OCI-LY1 (cell line): ENCODE results near the gene PCNT.

Experiments used
- H2AFZ ChIP-seq: fragments of 200-600 bp; sonication (generic), shearing (Covaris generic); 2 replicates; pipeline ENCODE4 v1.6.0; 2014; ENCODE audit warnings: antibody characterized with exemption, mild to moderate bottlenecking, low read length
- H3F3A ChIP-seq: fragments of 200-600 bp; sonication (generic), shearing (Covaris generic); 2 replicates; pipeline ENCODE4 v1.6.0; 2014; ENCODE audit warnings: mild to moderate bottlenecking, antibody characterized with exemption, low read length, moderate library complexity; ENCODE audit not compliant: insufficient read depth
- H3K27ac ChIP-seq: fragments of 200-600 bp; sonication (generic); 2 replicates; pipeline ENCODE4 v1.5.1; 2014; ENCODE audit warnings: low read length, mixed run types, mild to moderate bottlenecking, low read depth; ENCODE audit not compliant: poor library complexity, severe bottlenecking
- H3K27me3 ChIP-seq: fragments of 200-600 bp; sonication (generic); 2 replicates; pipeline ENCODE4 v1.6.0; 2014; ENCODE audit warnings: antibody characterized with exemption, mild to moderate bottlenecking, low read length, moderate library complexity; ENCODE audit not compliant: insufficient read depth
- H3K36me3 ChIP-seq: fragments of 200-600 bp; sonication (generic); 2 replicates; pipeline ENCODE4 v1.6.1; 2014; ENCODE audit warnings: mild to moderate bottlenecking, antibody characterized with exemption, low read length, moderate library complexity, mixed read lengths; ENCODE audit not compliant: insufficient read depth
- H3K4me1 ChIP-seq: fragments of 200-600 bp; sonication (generic); 2 replicates; pipeline ENCODE4 v1.5.1; 2014; ENCODE audit warnings: mild to moderate bottlenecking, low read length, moderate library complexity; ENCODE audit not compliant: insufficient read depth, severe bottlenecking
- H3K4me2 ChIP-seq: fragments of 200-600 bp; sonication (generic), shearing (Covaris generic); 2 replicates; pipeline ENCODE4 v1.6.1; 2014; ENCODE audit warnings: low read length
- H3K4me3 ChIP-seq: fragments of 200-600 bp; sonication (generic); 2 replicates; pipeline ENCODE4 v1.5.1; 2014; ENCODE audit warnings: low read length, low read depth, mild to moderate bottlenecking, mixed read lengths; ENCODE audit not compliant: poor library complexity, severe bottlenecking
- H3K79me2 ChIP-seq: fragments of 200-600 bp; shearing (Covaris generic); 2 replicates; pipeline ENCODE4 v1.6.1; 2016; ENCODE audit warnings: mixed run types, low read length, mixed read lengths; ENCODE audit not compliant: insufficient read depth
- H3K9ac ChIP-seq: fragments of 200-600 bp; sonication (generic), shearing (Covaris generic); 2 replicates; pipeline ENCODE4 v1.6.1; 2014; ENCODE audit warnings: mild to moderate bottlenecking, low read length, mixed read lengths
- H3K9me2 ChIP-seq: fragments of 200-600 bp; sonication (generic), shearing (Covaris generic); 2 replicates; pipeline ENCODE4 v1.6.1; 2014; ENCODE audit warnings: low read depth, mild to moderate bottlenecking, low read length, mixed read lengths
- H3K9me3 ChIP-seq: fragments of 200-600 bp; shearing (Covaris generic); 2 replicates; pipeline ENCODE4 v1.6.1; 2014; ENCODE audit warnings: low read length, mixed read lengths
- H4K20me1 ChIP-seq: fragments of 200-600 bp; sonication (generic), shearing (Covaris generic); 2 replicates; pipeline ENCODE4 v1.6.0; 2016; ENCODE audit warnings: mild to moderate bottlenecking, low read length; ENCODE audit not compliant: insufficient read depth
- EZH2 ChIP-seq: fragments of 200-600 bp; sonication (generic), shearing (Covaris generic); IDR thresholded peaks from 2 replicates; pipeline ENCODE4 v1.8.0; 2017; ENCODE audit warnings: borderline replicate concordance, mixed run types, mild to moderate bottlenecking, antibody characterized with exemption, low read length, moderate library complexity, mixed read lengths
- TF ChIP-seq, protein P1 (sequence below): fragments of 200-600 bp; sonication (generic), shearing (Covaris generic); IDR thresholded peaks from 2 replicates; pipeline ENCODE4 v1.5.1; 2017; ENCODE audit warnings: mild to moderate bottlenecking, antibody characterized with exemption, low read length, moderate library complexity, mixed read lengths

The PCNT gene

DNA sequence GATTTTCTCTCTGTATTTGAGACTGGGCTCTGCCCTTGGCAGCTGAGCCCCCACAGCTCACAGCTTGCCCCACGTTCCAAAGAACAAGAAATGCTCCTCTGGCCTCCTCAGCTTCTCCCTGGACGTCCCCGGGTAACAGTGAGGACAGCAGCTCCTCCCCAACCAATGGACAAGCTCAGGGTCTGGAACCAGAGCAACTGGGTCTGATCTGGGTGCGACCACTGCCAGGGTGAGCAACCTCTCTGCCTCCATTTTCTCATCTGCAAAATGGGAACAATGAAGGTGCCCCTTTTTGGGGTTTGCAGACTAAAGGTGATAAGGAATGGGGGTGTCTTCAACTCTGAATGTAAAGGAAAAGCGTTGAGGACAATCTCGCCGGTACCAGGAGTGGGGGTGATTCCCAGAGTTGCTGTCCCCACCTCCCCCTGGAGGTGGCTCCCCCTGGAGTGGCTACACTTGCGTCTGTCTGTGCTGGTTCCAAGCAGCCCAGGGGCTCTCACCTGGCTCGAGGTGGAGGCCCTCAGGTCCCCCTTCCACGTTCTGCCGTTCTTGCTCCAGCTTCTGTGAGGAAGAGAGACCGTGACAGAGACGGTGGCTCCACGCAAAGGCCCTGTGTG is 7.1 kb upstream of the PCNT start:
- H3K4me3 ChIP-seq = no peak overlapping the region
- no peaks in the 10 kb centered on the region for H3K9me2 ChIP-seq
- H4K20me1 ChIP-seq = no peaks in the 10 kb centered on the region
- no peak overlapping the region for H3K27ac ChIP-seq
- no peaks in the 10 kb centered on the region for H3F3A ChIP-seq
- no peaks in the 10 kb centered on the region for H3K27me3 ChIP-seq
- peaks cover 50% of the 10 kb centered on the region for H3K36me3 ChIP-seq
- H3K9me3 ChIP-seq = no peaks in the 10 kb centered on the region
- TF ChIP-seq, protein P1, sequence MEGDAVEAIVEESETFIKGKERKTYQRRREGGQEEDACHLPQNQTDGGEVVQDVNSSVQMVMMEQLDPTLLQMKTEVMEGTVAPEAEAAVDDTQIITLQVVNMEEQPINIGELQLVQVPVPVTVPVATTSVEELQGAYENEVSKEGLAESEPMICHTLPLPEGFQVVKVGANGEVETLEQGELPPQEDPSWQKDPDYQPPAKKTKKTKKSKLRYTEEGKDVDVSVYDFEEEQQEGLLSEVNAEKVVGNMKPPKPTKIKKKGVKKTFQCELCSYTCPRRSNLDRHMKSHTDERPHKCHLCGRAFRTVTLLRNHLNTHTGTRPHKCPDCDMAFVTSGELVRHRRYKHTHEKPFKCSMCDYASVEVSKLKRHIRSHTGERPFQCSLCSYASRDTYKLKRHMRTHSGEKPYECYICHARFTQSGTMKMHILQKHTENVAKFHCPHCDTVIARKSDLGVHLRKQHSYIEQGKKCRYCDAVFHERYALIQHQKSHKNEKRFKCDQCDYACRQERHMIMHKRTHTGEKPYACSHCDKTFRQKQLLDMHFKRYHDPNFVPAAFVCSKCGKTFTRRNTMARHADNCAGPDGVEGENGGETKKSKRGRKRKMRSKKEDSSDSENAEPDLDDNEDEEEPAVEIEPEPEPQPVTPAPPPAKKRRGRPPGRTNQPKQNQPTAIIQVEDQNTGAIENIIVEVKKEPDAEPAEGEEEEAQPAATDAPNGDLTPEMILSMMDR = no peak
- H2AFZ ChIP-seq = no peak overlapping the region
- H3K4me2 ChIP-seq = no peak overlapping the region
- peaks cover 20% of the 10 kb centered on the region for H3K4me1 ChIP-seq
- H3K79me2 ChIP-seq = peaks cover 13% of the 10 kb centered on the region
- no peak overlapping the region for H3K9ac ChIP-seq

DNA sequence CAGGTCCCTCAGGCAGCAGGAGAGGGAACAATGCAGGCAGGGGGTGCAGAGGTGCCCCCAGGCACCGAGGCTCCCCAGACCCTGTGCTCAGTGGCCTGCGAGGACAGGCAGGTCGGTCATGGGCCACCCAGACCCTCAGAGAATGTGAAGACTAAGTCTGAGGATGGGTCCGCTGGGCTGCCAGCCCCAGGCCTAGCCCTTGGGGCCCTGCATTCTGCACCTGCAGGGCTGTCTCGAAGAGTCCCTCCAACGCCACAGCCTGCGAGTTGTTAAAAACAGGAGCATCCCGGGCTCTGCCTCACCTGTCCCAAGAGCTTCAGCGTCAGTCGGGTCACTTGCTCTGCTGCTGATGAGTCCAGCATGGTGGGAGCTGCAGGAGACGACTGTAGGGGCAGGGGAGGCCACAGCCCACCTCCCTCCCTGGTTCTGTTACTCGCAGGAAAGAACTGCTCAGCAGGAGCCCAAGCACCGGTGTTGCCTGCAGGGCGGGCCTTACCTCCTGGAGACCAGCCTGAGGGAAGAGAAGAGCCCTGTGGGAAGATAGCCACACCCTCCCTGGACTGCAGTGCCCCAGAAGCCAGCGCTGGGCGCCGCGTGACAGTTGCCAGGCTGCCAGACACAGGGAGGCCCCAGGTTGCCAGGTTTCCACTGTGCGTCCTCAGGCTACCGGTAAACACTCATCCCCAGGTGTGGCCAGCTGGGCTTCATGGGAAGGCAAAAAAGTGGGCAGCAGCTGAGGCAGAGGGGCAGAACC is 6.1 kb upstream of the PCNT start:
- Histone ChIP-seq H3K9ac (no peak overlapping the region), H3K4me2 (no peak overlapping the region)

DNA sequence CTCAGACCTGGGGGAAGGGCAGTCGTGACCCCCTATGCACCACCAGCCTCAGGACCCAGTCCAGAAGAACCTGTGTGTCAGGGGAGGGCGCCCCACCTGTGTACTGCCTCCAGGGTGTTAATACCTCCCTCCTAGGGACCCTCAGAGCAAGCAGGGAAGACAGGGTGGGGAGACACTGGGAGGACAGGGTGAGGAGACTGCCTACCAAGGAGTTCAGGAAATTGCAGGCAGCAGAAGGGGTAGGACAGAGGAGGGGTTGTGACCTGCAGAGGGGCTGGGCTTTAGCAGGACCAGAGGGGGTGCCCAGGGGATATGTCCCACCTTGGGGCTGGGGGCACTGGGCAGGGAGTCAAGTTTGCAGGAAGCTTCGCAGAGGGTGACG is 5.5 kb upstream of the PCNT start:
- H3K4me1 ChIP-seq = peaks cover 27% of the 10 kb centered on the region
- no peaks in the 10 kb centered on the region for H3K9me2 ChIP-seq
- peaks cover 30% of the 10 kb centered on the region for H3K79me2 ChIP-seq
- H3F3A ChIP-seq = no peaks in the 10 kb centered on the region
- H2AFZ ChIP-seq = no peak overlapping the region
- H3K27me3 ChIP-seq = no peaks in the 10 kb centered on the region
- H4K20me1 ChIP-seq = no peaks in the 10 kb centered on the region
- no peak overlapping the region for H3K27ac ChIP-seq
- H3K4me3 ChIP-seq = no peak overlapping the region
- H3K4me2 ChIP-seq = no peak overlapping the region
- TF ChIP-seq, protein P1 = no peak
- TF ChIP-seq EZH2 = no peak
- peaks cover 49% of the 10 kb centered on the region for H3K36me3 ChIP-seq
- no peak overlapping the region for H3K9ac ChIP-seq
- H3K9me3 ChIP-seq = no peaks in the 10 kb centered on the region

More for the DNA sequence above, 6.1 kb upstream of the PCNT start:
- H3K79me2 ChIP-seq = peaks cover 24% of the 10 kb centered on the region
- no peak overlapping the region for H2AFZ ChIP-seq
- TF ChIP-seq, protein P1 = no peak
- no peak for TF ChIP-seq EZH2
- peaks cover 55% of the 10 kb centered on the region for H3K36me3 ChIP-seq
- H3K9me3 ChIP-seq = no peaks in the 10 kb centered on the region
- H3K27ac ChIP-seq = no peak overlapping the region
- H3F3A ChIP-seq = no peaks in the 10 kb centered on the region
- H4K20me1 ChIP-seq = no peaks in the 10 kb centered on the region
- peaks cover 27% of the 10 kb centered on the region for H3K4me1 ChIP-seq
- H3K9me2 ChIP-seq = no peaks in the 10 kb centered on the region
- no peaks in the 10 kb centered on the region for H3K27me3 ChIP-seq
- no peak overlapping the region for H3K4me3 ChIP-seq
